GM19467 (cell line): Measurements from ENCODE around the gene TSC22D1.
"Not testable (repeated sequence)": the region's sequence is repeated elsewhere in the genome, so short reads cannot be mapped to it uniquely, and the experiment has no call there.

Experiments
- ATAC-seq: cut with Tn5 transposase; IDR thresholded peaks from one replicate; pipeline ENCODE4 v1.9.1; 2021; ENCODE audit warnings: mild to moderate bottlenecking, moderate library complexity; ENCODE audit not compliant: unreplicated experiment

The TSC22D1 gene

GRCh38 chr13:44575741-44576350, at the start of gene TSC22D1:
Gene TSC22D1 (minus strand): TSS chr13:44576330. CDS start chr13:44576074, 256 bp downstream.
- no peak for ATAC-seq

GRCh38 chr13:44622708-44623107, 46.6 kb upstream of the TSC22D1 start:
- ATAC-seq = no peak

GRCh38 chr13:44622261-44622660, 46.1 kb upstream of the TSC22D1 start:
- no peak for ATAC-seq

- ATAC-seq = no peak
Observed at GRCh38 chr13:44620057-44620456, 43.9 kb upstream of the TSC22D1 start.

GRCh38 chr13:44619651-44620050, 43.5 kb upstream of the TSC22D1 start:
- no peak for ATAC-seq

- no peak for ATAC-seq
Observed at GRCh38 chr13:44618326-44618725, 42.2 kb upstream of the TSC22D1 start.

- ATAC-seq = no peak
Observed at GRCh38 chr13:44617648-44618047, 41.5 kb upstream of the TSC22D1 start.

- no peak for ATAC-seq
Observed at GRCh38 chr13:44609137-44609536, 33.0 kb upstream of the TSC22D1 start.

- ATAC-seq = no peak
Observed at GRCh38 chr13:44605721-44606120, 29.6 kb upstream of the TSC22D1 start.

GRCh38 chr13:44605275-44605674, 29.1 kb upstream of the TSC22D1 start:
- ATAC-seq = no peak

GRCh38 chr13:44601586-44601985, 25.5 kb upstream of the TSC22D1 start:
- no peak for ATAC-seq

GRCh38 chr13:44593861-44594592, 17.9 kb upstream of the TSC22D1 start:
- ATAC-seq = not testable (repeated sequence)

- ATAC-seq = no peak
Observed at GRCh38 chr13:44592216-44592847, 16.2 kb upstream of the TSC22D1 start.

- ATAC-seq = no peak
Observed at GRCh38 chr13:44591316-44591715, 15.2 kb upstream of the TSC22D1 start.

GRCh38 chr13:44583137-44583536, 7.0 kb upstream of the TSC22D1 start:
- no peak for ATAC-seq

GRCh38 chr13:44578067-44578400, 1.9 kb upstream of the TSC22D1 start:
- ATAC-seq = no peak

GRCh38 chr13:44577236-44578066, 1.3 kb upstream of the TSC22D1 start:
- peak; percentile 62 for ATAC-seq

- ATAC-seq = peak; percentile 8
Observed at GRCh38 chr13:44576351-44577235, 463 bp upstream of the TSC22D1 start.

GRCh38 chr13:44575035-44575434, 1.1 kb downstream of the TSC22D1 start:
- ATAC-seq = no peak

GRCh38 chr13:44574466-44574855, 1.7 kb downstream of the TSC22D1 start:
- ATAC-seq = no peak
